GM19455 (cell line): ENCODE results near the gene CADM2.
"Not testable (repeated sequence)": the region's sequence is repeated elsewhere in the genome, so short reads cannot be mapped to it uniquely, and the experiment has no call there.

Experiments
- ATAC-seq: cut with Tn5 transposase; IDR thresholded peaks from one replicate; pipeline ENCODE4 v1.9.1; 2021; ENCODE audit not compliant: unreplicated experiment

Gene CADM2

DNA sequence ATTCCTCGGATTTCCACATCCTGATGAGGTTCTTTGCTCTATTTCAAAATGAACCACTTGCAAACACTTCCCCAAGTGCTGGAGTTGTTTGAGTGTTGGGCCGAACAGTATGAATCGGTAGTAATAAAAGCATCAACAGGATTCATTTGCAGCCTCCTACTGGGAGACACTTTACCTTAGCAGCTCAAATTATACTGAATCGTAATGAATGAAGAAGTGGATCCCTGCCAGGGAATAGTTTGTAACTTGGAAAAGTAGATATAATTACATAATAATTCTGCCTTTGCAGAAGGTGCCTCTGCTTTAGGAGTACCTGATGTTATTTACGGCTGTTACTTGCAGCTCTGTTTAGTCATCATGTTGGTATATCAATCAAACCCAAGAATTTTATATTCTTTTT lies 669.1 kb downstream of the CADM2 start:
- ATAC-seq, result no peak

DNA sequence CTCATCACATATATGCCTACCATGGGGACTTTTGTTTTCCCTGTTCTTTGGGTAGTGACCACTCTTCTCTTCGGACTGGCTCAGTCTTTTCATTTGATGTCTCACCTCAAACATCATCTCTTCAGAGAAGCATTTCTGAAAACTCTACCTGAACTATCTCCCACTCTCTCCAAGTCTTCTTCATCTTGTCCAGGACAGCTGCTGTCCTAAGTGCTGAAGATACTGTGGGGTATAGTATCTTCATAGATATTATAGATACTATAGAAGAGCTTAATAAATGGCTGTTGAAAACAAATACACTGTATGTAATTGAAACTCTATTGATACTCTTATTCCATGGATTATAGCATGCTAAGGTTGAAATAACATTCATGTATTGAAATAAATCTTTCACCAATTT lies 672.3 kb downstream of the CADM2 start:
- no peak for ATAC-seq

DNA sequence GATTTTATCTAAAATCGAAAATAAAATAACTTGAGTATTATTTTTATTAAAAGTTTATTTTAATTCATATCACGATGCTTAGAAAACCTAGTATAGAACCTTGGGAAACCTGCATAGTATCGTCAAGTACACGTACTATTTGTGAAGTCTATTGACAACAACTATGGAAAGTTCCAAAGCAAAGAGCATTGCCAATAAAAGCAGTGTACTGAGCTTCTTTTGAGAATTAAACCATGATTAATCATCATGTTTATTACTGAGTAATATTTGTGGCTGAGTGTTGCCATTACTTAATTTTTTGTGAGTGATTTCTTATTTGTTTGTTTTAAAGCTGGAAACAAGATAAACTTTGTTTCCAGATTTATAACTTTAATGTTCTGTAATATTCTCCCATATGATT lies 674.1 kb downstream of the CADM2 start:
- no peak for ATAC-seq

DNA sequence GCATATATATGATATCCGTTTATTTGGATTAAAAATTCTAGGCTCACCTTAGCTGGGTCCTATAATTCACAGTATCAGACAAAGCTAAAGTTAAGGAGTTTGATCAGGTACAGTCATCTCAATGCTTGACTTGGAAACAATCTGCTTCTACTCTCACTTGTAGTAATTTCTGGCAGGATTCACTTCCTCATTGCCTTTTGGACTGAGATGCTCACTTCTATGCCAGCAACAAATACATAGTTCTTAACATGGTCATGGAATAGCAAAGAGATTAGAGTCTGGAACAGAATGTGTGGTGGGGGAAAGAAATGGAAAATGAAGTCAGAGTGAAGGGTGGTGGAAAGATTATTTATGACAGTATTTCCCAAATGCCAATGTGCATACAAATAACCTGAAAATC lies 693.6 kb downstream of the CADM2 start:
- ATAC-seq, result no peak

DNA sequence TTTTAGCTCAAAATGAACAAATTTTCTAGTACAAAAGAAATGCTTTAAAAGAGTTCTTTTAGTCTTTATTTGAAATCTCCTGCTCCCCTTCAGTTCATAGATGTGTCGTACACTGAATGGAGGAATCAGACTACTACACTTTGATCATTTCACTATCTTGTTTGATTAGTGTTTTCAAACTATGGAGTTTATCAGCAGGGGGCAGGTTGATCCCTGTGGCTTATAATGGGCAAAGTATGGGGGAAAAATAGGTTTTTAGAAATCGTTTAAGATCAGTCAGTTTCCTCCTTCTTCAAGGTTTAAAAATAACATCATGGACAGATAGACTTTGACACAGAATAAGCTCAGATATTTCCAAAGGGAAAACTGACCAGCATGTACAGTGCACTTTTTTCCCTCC lies 701.7 kb downstream of the CADM2 start:
- ATAC-seq, result no peak

DNA sequence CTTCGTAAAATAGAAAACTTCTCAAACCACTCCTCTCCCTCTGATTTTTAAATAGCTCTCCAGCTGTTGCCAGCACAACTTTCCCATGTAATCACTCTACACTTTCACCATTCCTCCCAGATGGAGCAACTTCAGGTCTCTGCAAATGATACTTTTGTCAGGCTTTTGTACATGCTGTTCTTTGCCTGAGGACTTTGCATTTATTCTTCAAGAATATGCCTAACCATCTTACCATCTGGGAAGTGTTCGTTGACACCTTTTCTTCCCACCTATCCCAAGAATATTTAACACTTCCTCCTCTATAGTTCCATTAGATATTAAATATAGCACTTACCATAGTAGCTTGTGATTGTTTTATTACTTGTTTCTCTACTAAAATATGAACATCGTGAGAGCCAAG lies 703.7 kb downstream of the CADM2 start:
- no peak for ATAC-seq

DNA sequence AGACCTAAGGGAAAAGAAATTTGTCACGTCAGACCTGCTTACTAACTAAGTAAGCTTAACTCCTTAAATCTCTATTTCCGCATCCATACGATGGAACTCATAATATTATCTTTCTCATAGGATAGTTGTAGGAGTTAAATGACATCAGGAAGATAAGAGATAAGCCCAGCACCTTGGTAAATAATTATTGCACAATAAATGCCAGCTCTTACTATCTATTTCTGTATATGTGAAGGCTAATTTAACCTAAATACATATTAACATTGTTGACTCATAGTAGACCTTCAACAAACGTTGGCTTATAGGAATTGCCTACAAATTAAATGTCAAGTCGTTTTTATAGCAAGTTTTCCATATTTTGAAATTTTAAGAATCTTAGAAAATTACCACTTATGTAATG lies 709.0 kb downstream of the CADM2 start:
- no peak for ATAC-seq

DNA sequence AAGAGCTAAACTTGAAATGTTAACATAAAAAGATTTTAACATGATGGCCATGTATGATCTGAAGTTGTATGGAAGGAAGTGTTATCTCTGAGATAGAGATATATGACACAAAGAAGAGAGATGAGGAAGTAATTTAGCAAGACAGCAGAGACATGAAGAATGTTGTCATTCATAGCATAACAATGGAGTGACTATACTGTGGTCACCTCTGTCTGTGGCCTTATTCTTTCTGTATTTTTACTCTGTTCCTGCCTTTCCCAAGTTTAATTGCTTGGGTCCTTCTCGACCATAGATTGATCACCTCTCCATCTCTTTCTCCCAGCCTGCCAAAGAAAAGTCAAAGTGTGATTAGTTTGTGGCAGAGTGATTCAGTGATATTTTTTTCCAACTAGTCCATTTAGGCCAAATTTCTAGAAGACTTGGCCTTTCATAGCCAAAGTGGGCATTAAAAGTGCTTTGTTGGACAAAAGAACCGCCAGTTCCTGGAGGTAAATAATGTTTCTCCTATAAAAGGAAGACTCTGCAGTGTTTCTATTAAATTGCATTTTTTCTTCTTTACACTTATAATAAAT lies 711.9 kb downstream of the CADM2 start:
- ATAC-seq, result no peak

DNA sequence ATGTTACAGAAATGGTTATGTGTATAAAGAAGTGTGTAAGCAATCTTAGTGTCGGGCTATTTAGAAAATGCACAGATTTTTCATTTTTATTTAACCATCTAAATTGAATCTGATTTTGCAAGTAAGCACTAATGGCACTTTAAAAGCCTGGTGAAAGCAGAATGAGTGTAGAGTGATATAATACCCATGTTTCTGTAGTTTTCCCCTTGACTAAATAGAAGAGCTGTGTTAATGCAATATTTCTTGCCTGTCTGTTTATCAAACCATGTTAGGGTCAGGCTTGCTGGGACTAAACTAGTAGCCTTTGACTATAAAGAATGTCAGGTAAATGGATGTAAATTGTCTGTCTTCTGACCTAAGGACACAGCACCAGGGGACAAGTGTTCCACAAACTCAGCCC lies 714.0 kb downstream of the CADM2 start:
- ATAC-seq, result no peak

DNA sequence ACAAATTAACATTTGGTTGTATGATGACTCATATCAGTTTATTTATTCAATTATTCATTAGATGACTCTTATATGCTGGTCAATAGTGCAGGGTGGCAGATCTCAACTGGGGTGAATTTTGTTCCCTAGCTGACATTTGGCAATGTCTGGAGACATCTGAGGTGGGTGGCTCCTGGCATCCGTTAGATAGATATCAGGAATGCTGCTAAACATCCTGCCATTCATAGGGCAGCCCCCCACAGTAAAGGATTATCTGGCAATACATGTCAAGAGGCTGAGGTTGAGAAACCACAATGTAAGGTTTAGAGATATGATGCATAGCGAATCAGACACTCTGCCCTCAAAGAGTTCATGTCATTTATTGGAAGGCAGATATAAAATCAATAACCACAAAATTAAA lies 719.9 kb downstream of the CADM2 start:
- ATAC-seq, result no peak

DNA sequence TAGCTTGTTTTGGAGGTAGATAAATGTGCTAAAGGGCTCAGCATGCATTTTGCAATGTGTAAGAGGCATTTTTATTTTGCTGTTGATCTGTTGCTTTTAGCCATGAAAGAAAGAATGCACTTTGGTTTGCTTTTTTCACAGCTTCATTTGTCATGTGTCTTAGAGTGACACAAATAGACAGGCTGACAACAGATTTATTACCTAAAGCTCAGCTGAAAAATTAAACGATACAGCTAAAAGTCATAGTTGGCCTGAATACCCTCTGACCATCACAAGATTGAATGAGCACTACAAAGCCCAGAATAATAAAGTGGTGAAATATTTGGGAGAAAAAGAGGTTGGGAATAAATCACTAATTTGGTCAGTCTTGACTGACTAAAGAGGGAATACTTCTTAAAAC lies 723.1 kb downstream of the CADM2 start:
- ATAC-seq, result no peak

DNA sequence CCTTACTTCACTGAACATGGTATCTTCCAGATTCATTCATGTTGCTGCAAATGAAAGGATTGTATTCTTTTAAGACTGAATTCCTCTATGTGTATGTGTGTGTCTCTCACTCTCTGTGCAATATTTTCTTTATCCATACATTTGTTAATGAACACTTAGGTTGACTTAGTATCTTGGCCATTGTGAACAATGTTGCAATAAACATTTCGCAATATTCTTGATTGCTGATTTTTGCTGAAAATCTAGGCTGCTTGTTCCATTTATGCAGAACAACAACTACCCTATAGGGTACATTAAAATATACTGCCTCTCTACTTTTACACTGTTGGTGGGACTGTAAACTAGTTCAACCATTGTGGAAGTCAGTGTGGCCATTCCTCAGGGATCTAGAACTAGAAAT lies 732.4 kb downstream of the CADM2 start:
- ATAC-seq, result no peak

DNA sequence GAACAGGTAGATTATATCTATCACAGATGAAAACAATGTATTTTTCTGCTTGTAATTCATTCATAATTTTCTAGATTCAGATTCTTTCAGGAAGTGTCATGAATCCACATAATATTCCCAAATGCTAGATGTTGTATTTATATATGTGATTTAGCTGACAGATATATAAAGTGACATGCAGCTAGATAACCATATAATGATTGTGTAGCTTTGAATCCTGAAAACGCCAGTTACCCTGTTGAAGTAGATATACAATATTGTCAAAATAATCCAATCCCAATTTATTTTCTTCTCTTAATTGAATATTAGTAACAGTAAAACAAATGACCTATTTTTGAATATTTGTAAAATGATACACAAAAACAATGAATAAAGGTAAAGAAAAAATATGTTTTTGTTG lies 738.4 kb downstream of the CADM2 start:
- ATAC-seq, result no peak

DNA sequence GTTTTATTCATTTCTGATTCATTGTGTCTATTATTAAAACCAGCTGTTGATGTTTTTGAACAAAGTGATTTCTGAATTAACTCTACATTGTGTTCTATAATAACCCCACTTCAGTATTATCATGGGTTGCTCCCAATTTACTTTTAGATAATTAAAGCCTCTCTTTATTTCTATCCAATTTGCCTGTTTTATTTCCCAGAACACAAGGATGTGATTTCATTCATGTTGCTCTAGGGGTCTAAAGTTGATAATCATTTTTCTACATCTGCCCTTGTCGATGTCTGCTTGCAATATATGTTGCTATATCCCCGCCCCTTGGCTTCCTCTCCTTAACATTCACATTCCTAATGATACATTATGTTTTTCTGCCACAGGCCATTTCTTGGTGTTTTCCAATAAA lies 747.3 kb downstream of the CADM2 start:
- ATAC-seq, result no peak

DNA sequence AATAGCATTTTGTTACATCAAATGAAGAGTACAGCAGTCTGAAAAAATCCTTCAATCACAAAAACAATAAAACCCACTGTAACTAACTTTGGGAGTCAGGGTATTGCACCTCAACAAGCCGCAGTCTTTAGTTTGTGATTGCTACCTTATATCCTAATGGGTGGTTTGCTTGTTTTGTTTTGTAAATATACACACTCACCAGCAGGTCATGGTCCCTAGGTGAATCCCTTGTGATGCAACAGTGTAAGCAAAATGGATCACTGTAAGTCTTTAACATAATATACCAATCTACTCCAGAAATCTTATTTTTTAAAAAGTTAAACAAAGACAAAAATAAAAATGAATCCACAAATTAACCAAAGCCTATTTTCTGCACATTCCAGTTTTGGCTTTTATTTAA lies 749.5 kb downstream of the CADM2 start:
- ATAC-seq, result not testable (repeated sequence)

DNA sequence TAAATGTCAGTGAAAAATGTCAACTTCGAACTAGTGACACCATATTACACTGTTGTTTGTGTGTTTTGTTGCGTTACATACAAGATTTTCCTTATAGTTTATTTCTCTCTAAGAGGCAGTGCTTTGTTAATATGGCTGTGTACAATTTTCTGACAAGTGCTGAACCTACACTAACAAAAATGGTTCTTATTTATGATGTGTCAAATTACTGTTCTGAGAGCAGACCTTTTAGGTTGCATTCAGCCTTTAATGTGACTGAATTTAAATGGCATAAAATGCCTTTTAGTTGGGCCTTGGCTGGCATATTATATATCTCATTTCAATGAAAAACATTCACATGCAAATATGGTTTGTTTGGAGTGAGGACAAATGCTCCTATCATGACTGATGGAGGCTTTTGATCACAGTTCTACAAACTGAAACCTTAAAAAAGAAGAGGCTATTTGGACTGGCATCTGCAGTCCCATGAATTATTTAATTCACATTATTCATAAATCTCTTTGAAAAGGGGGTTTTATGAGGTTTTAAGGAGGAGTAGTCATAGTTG lies 750.6 kb downstream of the CADM2 start:
- no peak for ATAC-seq

DNA sequence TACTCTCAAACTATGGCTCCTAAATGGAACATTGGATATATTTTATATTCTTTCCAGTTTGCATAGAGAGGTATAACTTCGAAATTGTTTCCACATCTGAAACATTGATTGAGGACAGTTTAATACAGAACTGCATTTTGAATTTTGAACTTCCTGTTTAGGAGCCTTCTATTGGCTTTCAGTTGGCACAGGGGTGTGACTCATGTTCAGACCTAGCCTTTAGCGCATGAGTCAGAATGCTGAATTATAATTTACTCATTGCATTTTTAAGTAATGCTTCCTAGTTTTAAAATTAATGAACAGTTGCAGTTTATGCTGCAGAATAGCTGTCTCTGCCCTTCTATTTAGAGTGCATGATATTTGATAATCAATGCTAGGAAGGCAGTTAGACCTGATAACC lies 751.7 kb downstream of the CADM2 start:
- ATAC-seq, result no peak

DNA sequence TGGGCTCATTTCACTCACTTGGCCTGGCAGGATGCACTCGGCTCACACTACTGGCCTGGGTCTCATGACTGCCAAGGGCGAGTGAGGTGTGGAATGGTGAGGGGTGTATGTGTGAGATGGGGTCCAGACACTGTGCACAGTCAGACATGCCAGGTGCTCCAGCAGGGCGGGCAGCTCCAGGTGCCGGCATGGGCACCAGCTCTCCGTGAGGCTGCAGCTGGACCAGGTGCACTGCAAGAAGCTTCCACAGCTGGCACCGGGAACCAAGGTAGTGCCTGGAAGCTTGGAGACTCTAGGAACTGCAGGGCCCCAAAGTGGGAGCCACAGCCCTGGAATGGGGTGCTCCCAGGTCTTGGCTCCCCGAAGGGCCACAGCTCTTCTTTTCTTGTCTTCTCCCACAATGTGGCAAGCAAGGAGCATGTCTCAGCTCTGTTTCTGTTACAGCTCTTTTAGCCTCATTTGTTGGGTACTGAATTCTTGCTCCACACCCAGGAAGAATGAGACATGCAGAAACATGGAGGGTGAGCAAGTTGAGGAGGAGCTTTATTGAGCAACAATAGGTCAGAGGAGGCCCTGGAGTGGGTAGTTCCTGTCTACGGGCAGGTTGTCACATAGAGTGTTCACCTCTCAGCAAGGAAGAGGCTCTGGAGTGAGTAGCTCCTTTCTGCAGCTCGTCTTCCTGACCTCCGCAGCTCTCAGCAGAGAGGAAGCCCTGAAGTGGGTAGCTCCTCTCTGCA lies 762.8 kb downstream of the CADM2 start:
- ATAC-seq, result no peak

DNA sequence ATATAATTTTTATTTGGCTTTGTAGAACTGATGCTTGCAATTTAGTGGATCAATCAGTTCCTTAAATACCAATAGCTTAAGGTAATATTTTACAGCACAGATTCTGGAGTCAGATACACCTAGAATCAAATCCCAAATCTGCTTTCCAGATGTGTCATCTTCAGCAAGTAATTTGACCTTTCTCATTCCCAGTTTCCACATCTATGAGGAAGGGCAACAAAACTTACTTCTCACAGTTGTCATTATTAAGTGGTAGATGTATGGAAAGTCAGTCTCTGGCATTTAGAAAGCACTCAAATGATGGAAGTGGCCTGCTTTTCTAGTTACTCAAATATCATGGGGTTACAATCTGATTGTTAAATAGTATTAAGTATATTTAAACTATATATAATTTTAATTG lies 767.0 kb downstream of the CADM2 start:
- ATAC-seq, result no peak

DNA sequence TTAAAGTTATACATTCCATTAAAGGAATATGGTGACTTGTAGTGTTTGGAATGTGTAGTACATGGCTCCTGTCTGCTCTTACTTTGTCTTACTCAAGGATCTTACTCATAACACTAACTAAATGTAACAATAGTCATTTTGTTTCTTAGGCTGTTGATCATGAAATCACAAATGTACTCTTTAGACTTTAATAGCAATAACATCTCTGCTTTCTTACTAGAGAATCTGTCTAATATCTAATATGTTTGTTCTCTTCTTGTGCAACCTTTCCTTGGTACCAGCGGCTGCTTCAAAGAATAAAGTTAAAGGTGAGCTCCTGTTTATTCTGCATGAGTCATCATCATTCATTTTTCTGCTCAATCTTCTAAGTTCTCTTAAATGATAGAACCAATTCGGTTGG lies 767.5 kb downstream of the CADM2 start:
- ATAC-seq, result no peak

DNA sequence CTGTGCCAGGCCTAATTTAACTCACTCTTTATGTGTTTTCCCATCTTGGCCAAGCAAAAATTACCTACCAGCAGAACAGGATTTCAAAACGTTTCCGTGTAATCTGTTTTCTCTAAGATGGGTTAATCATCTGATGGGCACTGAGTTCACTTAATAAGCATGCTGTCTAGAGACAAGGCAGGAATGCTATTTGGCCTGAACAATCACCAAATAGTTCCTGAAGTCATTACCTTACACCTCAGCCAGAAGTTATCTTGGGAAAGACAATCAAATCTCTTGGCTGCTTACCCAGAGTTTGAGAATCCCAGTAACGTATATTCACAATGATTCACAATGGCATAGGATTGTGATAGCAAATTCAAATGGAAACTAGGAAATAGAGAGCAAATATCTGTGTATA lies 779.1 kb downstream of the CADM2 start:
- ATAC-seq, result no peak

DNA sequence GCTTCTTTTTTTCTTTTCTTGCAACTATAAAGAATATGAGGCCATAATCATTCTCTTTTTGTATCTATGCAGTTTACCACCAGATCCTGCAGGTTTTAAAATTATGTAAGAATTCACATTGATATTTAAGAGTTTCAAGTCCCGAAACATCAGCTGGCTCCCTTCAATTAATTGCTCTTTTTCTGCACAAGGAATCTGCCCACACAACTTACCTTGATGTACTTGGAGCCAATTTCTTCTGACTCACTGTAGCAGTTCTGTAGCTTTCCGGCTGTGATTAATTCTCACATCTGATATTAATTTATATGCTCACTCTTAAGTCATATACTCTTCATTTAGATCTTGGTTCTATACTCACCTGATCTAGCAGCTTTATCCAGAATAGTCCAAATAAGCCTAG lies 781.8 kb downstream of the CADM2 start:
- no peak for ATAC-seq

DNA sequence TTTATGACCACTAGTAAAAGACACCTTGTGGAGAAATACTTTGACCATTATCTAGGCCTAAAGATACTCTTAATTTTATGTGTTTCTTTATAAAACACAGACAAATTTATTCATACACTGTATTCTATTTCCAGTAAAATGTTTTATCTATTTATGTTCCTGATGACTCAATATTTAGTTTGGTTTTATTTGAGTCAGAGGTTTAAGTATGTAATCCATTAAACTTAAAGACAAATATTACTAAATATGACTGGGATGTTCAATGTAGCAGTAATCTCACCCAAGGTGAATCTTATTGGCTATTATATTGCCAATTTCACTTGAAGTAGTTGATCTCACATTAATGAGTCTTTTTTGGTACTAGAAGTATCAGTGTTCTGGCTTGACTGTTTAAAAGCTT lies 799.7 kb downstream of the CADM2 start:
- no peak for ATAC-seq
